Panc1 (cell line): ENCODE data around the gene TNPO3. TPM values are rescaled to one million over a fixed set of nuclear protein-coding genes. Genes with fewer than 3 reads are reported as not detected.

Source experiments
- ATAC-seq: fragments of 200-7000 bp; cut with Tn5 transposase; 2 replicates; pipeline ENCODE4 v1.9.1; 2020; ENCODE audit warnings: mild to moderate bottlenecking, moderate library complexity
- BruUV-seq: library from RNA; stranded (reverse); fragments of 400-500 nt; replicated peaks from 2 replicates; lab custom pipeline; 2021; lab: Mats Ljungman, UMichigan
- CTCF ChIA-PET: fragments of 300-600 bp; sonication (Branson Sonifier 250); formaldehyde crosslinking; loops from one replicate; lab custom pipeline; 2022; ENCODE audit warnings: antibody characterized with exemption; lab: Charles Lee
- POLR2A ChIA-PET: fragments of 300-600 bp; sonication (Branson Sonifier 250); formaldehyde crosslinking; loops from one replicate; lab custom pipeline; 2022; ENCODE audit warnings: antibody characterized with exemption; lab: Charles Lee
- DNase-seq: peaks from one replicate; pipeline ENCODE4 v3.0.0-alpha.2; 2010; ENCODE audit warnings: low read depth, low spot score
- H3K27ac ChIP-seq: 2 replicates; pipeline ENCODE4 v1.5.1; 2011; ENCODE audit warnings: mild to moderate bottlenecking, low read length, inconsistent platforms
- H3K27me3 ChIP-seq: fragments of 200-500 bp; sonication (Bioruptor generic); 2 replicates; pipeline ENCODE4 v1.6.0; 2014; ENCODE audit warnings: low read length, inconsistent platforms; ENCODE audit not compliant: control insufficient read depth, insufficient read depth
- H3K36me3 ChIP-seq: fragments of 200-500 bp; sonication (Bioruptor generic); 2 replicates; pipeline ENCODE4 v1.5.1; 2014; ENCODE audit warnings: inconsistent platforms, mild to moderate bottlenecking, low read length, moderate library complexity; ENCODE audit not compliant: control insufficient read depth, insufficient read depth
- H3K4me1 ChIP-seq: 2 replicates; pipeline ENCODE4 v1.5.1; 2011; ENCODE audit warnings: inconsistent platforms, mild to moderate bottlenecking, low read length, moderate library complexity; ENCODE audit not compliant: control insufficient read depth, insufficient read depth
- H3K4me3 ChIP-seq, 2 experiments: 2 replicates each; pipeline ENCODE4 v1.5.1; 2011 to 2012; ENCODE audit warnings: low read depth in 2 of 2, low read length in 2 of 2, mild to moderate bottlenecking in 2 of 2, inconsistent platforms in 1 of 2, moderate library complexity in 1 of 2
- H3K9me3 ChIP-seq: fragments of 200-500 bp; sonication (Bioruptor generic); 2 replicates; pipeline ENCODE4 v1.5.1; 2014; ENCODE audit warnings: low read depth, mild to moderate bottlenecking, inconsistent platforms, low read length, moderate library complexity; ENCODE audit not compliant: control insufficient read depth, insufficient read depth
- CTCF ChIP-seq: fragments of 450-650 bp; IDR thresholded peaks from 2 replicates; pipeline ENCODE4 v1.5.1; 2017; ENCODE audit warnings: mild to moderate bottlenecking
- POLR2AphosphoS5 ChIP-seq: IDR thresholded peaks from 2 replicates; pipeline ENCODE4 v1.6.1; 2012; ENCODE audit warnings: mild to moderate bottlenecking, low read depth, low read length, moderate library complexity
- REST ChIP-seq, 2 experiments: IDR thresholded peaks; 2 replicates each; pipeline ENCODE4 v1.6.1; 2011 to 2012; ENCODE audit warnings: low read depth in 2 of 2, control low read depth in 1 of 2, low read length in 1 of 2, mild to moderate bottlenecking in 1 of 2, moderate library complexity in 1 of 2; ENCODE audit not compliant: insufficient read depth in 1 of 2
- SIN3A ChIP-seq: IDR thresholded peaks from 2 replicates; pipeline ENCODE4 v1.6.1; 2012; ENCODE audit warnings: low read depth, mild to moderate bottlenecking, low read length, moderate library complexity, borderline replicate concordance; ENCODE audit not compliant: insufficient read depth
- TCF7L2 ChIP-seq: IDR thresholded peaks from 2 replicates; pipeline ENCODE4 v1.6.1; 2011; ENCODE audit warnings: mild to moderate bottlenecking, low read depth, low read length, inconsistent platforms
- in situ Hi-C: cut with HindIII; loops from 2 replicates; pipeline ENCODE4 v1.10.0; 2016; ENCODE audit warnings: low sequenced_read_pairs, low pct_unique_long_range_greater_than_20kb
- intact Hi-C: fragments of 100-400 bp; cut with micrococcal nuclease; formaldehyde crosslinking; loops from one replicate; pipeline ENCODE4 v1.10.0; 2022; ENCODE audit not compliant: unreplicated experiment
- total RNA-seq: library from RNA; stranded (reverse); gene quantifications from one replicate; pipeline ENCODE4 v1.2.1, GENCODE V29; 2021; ENCODE audit not compliant: unreplicated experiment

Gene TNPO3
- total RNA-seq, 1 experiment from 2014 or later = 71.8 TPM

- CTCF ChIA-PET = interaction anchor here (0.6 kb wide), 1 partner anchor 608 kb away, joined by 3 read pairs; no protein-coding TSS in a partner anchor
- Histone ChIP-seq H3K4me3 (no peak overlapping the region), H3K27ac (no peak overlapping the region), H3K9me3 (no peaks in the 10 kb centered on the region), H3K36me3 (no peaks in the 10 kb centered on the region), H3K27me3 (no peaks in the 10 kb centered on the region), H3K4me1 (no peaks in the 10 kb centered on the region)
- TF ChIP-seq TCF7L2 (no peak), REST (IDR thresholded peaks at IDR 0.05; ENCODE audit: insufficient read depth in 1 of 2, low read depth in 2 of 2, low read length in 1 of 2) (no peak), SIN3A (no peak), CTCF (no peak), POLR2AphosphoS5 (no peak)
- in situ Hi-C loops = no loop called here
- POLR2A ChIA-PET = no interaction called here
- no TSS peak for BruUV-seq
- no peak for ATAC-seq
- DNase-seq = no peak
- intact Hi-C loops = no loop called here
Measured at GRCh38 chr7:129030440-129030839, 24.5 kb downstream of the TNPO3 start.

GRCh38 chr7:129024125-129024524 is 30.8 kb downstream of the TNPO3 start:
- CTCF ChIA-PET = no interaction called here
- in situ Hi-C loops = no loop called here

More at GRCh38 chr7:129024125-129024524, 30.8 kb downstream of the TNPO3 start:
- no peak for TF ChIP-seq SIN3A
- TF ChIP-seq TCF7L2 = no peak
- TF ChIP-seq CTCF = no peak
- no peak for TF ChIP-seq REST (IDR thresholded peaks at IDR 0.05; ENCODE audit: insufficient read depth in 1 of 2, low read depth in 2 of 2, low read length in 1 of 2)
- no peak for TF ChIP-seq POLR2AphosphoS5
- no peaks in the 10 kb centered on the region for H3K9me3 ChIP-seq
- POLR2A ChIA-PET = no interaction called here
- no peak overlapping the region for H3K4me3 ChIP-seq
- no peaks in the 10 kb centered on the region for H3K27me3 ChIP-seq
- no TSS peak for BruUV-seq
- no peaks in the 10 kb centered on the region for H3K36me3 ChIP-seq
- H3K4me1 ChIP-seq = no peaks in the 10 kb centered on the region
- no peak for ATAC-seq
- H3K27ac ChIP-seq = no peak overlapping the region
- intact Hi-C loops = no loop called here
- DNase-seq = no peak
